NCI-H524 (cell line): Measurements from ENCODE around the gene HDAC3.

ENCODE experiments used
- DNase-seq, 2 experiments: peaks; one replicate each; lab custom pipeline; 2025; lab: John Stamatoyannopoulos, UW

HDAC3 gene

GRCh38 chr5:141657937-141658545 lies 21.4 kb upstream of the HDAC3 start:
- no peak for DNase-seq

DNA sequence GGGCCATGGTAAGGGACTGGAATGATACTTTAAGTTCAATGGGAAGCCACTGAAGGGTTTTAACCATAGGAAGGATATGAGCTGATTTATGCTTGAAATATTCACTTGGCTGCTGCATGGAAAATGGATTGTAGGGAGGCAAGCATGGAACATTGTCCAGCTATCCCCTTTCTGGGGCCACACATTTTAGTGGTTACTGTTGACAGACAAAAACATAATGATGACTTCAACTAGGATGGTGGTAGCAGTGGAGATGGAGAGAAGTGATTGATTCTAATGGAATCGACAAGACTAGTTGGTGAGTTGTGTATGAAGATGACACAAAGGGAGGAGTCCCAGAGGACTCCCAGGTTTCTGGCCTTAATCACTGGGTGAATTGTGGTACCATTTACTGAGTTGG lies 20.8 kb upstream of the HDAC3 start:
- no peak for DNase-seq

DNA sequence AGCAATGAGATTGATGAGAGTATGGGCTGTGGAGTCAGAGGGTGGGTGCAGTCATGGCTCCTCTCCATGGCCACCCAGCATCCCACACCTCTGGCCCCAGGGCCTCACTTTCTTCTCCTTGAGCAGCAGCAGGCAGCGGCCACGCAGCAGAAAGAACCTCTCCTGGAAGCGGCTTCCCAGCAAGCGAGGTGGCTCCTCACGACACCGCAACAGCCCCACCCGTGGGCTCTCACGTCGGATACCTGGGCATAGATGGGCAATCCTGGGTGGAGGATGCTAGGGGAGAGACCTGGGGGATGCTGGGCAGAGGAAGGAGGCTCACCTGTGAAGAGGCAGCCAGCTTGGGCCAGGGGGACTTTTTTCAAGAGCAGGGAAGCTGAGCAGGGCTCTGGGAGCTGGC lies 19.7 kb upstream of the HDAC3 start:
- no peak for DNase-seq

GRCh38 chr5:141655020-141655419 lies 18.4 kb upstream of the HDAC3 start:
- no peak for DNase-seq

DNA sequence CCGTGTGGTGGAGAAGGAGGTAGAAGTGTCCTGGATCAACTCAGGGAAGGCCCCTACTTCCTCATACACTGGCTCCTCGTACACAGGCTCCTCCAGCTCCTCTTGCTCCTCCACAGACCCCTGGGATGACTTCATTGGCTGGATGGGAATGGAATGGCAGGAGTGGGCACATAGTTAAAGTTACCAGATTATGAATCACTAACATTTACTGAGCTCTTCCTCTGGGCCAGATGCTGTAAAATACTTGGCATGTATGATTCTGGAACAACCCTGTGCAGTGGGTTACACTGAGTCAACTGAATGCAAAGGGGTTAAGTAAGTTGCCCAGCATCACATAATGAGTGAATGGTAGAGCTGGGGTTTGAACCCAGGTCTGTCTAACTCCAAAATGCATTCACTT lies 17.6 kb upstream of the HDAC3 start:
- DNase-seq = no peak

DNA sequence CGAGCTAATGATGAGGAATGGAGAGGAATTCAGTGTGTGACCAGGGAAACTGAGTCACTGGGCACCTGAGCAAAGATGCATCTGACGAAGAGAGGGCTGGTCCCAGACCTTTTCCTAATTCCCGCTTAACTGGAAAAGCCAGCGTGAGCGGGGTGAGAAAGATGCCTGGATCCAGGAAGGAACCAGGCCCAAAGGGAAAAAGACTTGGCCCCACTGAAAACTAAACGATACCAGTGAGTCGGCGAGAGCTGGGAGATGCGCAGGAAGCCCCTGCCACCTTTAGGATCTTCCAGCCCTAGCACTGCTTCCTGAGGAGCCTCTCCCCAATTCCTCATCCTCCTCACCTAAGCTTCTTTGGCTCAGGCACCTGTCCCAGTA lies 15.1 kb upstream of the HDAC3 start:
- DNase-seq = no peak

GRCh38 chr5:141650851-141651727 lies 14.4 kb upstream of the HDAC3 start, which contains the start of gene FCHSD1:
Gene FCHSD1, minus strand, starts transcription at chr5:141651418. Its CDS starts 50 bp downstream, at chr5:141651368.
- DNase-seq = peak; percentile 19 to 38

- DNase-seq = no peak
Observed at GRCh38 chr5:141649972-141650371, 13.3 kb upstream of the HDAC3 start.

DNA sequence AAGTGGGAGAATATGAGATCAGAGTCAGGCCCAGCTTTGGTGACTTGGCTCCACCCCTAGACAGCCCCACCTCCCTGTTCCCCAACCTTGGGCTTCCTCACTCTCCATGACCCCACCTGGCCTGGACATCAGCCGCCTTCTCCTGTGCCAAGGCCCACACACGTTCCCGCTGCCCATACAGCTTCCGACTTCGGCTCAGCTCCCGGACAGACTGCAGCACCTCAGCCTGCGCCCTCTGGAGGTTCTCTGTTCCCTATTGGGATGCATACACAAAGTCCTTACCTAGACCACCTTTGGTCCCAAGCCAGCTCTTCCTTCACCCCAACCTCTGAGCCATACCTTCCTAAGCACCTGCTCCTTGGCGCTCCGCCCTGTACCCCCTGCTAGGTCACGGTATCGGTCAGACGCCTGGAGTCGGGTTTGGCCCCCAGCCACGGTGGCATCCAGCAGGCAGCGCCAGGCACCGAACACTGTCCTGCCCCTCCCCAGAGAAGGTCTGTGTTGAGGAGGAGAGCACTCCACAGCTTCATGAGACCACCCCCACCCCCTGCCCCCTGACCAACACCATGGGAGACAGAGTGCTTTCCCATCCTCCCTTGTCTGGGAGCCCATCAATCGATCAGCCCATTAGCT lies 12.5 kb upstream of the HDAC3 start:
- no peak for DNase-seq

GRCh38 chr5:141647851-141648250 lies 11.2 kb upstream of the HDAC3 start:
- DNase-seq = no peak

- no peak for DNase-seq
Observed at GRCh38 chr5:141647242-141647641, 10.6 kb upstream of the HDAC3 start.

DNA sequence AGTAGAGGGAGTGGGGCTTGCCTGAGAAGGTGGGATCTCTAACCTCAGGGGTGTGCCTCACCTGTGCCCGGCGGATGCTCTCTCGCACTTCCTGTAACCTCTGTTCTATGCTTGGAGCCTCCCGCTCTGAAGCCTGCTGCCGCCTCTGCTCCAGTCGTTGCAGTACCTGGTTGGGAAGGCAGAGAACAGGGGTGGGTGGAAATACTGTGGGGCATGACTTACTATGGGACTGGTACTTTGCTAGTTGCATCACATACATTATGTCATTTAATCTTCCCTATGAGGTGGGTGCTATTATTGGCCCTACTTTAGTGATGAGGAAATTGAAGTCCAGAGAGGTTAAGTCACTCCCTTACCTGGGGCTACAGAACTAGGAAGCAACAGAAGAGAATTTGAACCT lies 9.4 kb upstream of the HDAC3 start:
- no peak for DNase-seq

DNA sequence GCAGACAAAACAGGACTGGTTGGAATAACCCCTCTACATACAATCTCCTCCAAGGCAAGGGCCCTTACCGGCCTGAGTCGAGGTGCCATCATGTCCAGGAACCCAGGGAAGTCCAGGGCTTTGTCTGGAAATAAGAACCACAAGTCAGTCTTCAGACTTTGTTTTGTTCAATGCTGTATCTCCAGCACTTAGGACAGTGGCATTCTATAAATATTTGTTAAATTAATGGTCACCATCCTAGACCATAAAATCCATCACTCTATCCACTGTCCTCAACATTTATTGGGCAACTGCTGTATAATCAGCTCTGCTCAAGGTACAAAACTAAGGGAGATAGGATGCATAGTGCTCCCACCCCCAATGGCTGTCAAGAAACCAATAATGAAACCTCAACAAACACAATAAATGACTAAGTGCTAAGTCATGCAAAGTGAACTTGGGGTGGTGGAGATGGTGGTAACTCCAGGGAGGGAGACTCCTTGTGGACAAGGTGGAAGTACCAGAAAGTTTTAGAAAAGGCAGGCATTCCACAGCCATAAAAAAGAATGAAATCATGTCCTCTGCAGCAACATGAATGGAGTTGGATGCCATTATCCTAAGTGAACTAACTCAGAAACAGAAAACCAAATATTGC lies 5.1 kb upstream of the HDAC3 start:
- no peak for DNase-seq

DNA sequence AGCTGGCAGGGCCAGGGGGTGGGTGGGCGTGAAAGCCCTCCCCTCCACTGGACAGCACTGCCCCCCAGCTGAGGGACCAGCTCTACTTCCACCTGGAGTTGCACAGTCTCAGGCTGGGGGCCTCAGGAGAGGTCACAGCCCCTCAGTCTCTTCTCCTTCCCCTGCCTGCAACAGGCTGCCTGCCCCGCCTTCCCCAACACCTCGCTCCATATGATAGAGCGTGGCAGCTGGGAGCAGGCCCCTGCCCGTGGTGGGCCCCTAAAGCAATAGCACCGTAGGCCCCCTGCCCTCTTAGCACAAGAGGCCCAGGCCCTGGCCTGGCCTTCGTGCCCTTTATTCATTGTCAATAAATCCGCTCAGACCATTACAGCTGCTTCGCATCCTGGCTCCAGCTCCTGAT lies 4.0 kb upstream of the HDAC3 start:
- DNase-seq = no peak

- DNase-seq = no peak
Observed at GRCh38 chr5:141640051-141640415, 3.4 kb upstream of the HDAC3 start.

- no peak for DNase-seq
Observed at GRCh38 chr5:141639357-141640050, 2.9 kb upstream of the HDAC3 start.

DNA sequence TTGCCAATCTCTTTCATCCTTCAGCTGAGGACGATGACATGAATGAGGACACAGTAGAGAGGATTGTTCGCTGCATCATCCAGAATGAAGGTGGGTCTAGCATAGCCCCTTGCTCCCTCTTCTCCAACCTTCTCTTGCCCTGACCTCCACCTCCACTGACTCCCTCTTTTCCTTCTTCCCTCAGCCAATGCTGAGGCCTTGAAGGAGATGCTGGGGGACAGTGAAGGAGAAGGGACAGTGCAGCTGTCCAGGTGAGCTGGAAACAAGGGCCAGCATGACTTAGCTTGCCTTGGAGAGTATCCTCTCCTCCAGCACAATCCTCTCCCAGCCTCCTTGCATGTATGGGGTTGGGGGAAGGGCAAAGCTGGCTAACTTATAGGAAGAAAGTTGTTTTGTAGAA lies 2.1 kb upstream of the HDAC3 start:
- no peak for DNase-seq

GRCh38 chr5:141637767-141638419 lies 1.2 kb upstream of the HDAC3 start:
- DNase-seq = peak; percentile 26 to 54

- peak in 1 of 2 experiments; percentile 20 for DNase-seq
Observed at GRCh38 chr5:141637123-141637766, 596 bp upstream of the HDAC3 start.

- DNase-seq = no peak
Observed at GRCh38 chr5:141636106-141636412, 590 bp downstream of the HDAC3 start.

- no peak for DNase-seq
Observed at GRCh38 chr5:141635646-141636045, 1.0 kb downstream of the HDAC3 start.
